Measurements from ENCODE around the gene SMAD4. TPM values are rescaled to one million over a fixed set of nuclear protein-coding genes. Genes with fewer than 3 reads are reported as not detected.

The SMAD4 gene
- total RNA-seq, 1 donor from 2014 or later = 112 TPM

GRCh38 chr18:51037230-51037629 lies 7.2 kb downstream of the SMAD4 start:
- no peak for ATAC-seq
- Histone ChIP-seq H3K27ac (no peak overlapping the region), H3K9me3 (no peaks in the 10 kb centered on the region), H3K27me3 (no peaks in the 10 kb centered on the region), H3K4me3 (no peak overlapping the region), H3K36me3 (peaks cover 4% of the 10 kb centered on the region), H3K4me1 (peaks cover 78% of the 10 kb centered on the region)
- no peak for TF ChIP-seq CTCF (IDR thresholded peaks at IDR 0.05)
- DNase-seq = no peak
- intact Hi-C loops (cut with DNase I) = no loop called here

GRCh38 chr18:51038110-51038509 lies 8.1 kb downstream of the SMAD4 start:
- Histone ChIP-seq H3K27me3 (no peaks in the 10 kb centered on the region), H3K36me3 (peaks cover 4% of the 10 kb centered on the region), H3K4me1 (peaks cover 77% of the 10 kb centered on the region), H3K4me3 (no peak overlapping the region), H3K27ac (no peak overlapping the region), H3K9me3 (no peaks in the 10 kb centered on the region)
- DNase-seq (no peak), ATAC-seq (peak; percentile 64)
- no peak for TF ChIP-seq CTCF (IDR thresholded peaks at IDR 0.05)
- intact Hi-C loops (cut with DNase I) = no loop called here

DNA sequence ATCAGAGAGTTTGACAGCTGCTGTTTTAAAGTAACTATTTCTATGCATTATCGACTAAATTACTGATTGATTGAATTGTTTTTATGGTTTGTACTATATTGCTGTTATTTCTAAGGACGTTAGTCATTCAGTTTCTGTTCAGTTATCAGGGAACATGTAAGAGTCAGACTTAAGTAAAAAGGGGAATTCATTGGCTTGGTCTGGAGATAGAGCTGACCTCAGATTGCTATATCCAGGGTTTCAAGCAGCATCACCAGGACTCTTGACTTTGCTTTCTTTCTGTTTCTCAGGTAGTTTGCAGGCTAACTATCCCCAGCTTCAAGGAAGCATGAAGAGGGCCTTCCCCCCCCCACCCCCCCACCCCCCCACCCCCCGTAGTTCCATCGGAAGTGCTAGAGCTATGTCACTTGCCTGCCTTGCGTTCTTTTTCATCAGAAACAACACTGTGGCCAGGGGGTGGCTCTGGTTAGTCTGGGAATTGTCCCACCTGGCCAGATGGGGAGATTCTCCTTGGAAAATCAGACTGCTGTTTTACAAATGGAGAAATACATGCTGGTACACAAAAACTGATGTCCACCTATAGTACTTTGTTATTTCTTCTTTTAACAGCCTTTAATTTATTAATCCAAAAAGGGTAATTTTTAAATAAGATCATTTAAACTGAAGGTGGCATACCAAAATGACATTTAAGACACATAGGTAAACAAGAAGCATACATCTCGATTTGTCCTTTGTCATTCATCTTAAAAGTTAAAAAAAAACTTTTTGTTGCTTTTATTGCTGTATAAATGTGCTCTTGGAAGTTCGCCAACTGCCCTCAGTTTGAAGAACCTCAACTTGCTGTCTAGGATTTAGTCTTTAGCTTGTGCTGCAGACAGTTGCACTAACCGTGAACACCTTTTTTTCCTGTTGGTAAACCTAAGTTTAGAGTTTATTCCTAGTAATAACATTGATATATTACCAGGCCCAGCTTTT lies 9.4 kb downstream of the SMAD4 start:
- DNase-seq = no peak
- no peaks in the 10 kb centered on the region for H3K27me3 ChIP-seq
- no peak for TF ChIP-seq CTCF (IDR thresholded peaks at IDR 0.05)
- peak; percentile 26 for ATAC-seq
- intact Hi-C loops (cut with DNase I) = no loop called here
- peaks cover 1% of the 10 kb centered on the region for H3K36me3 ChIP-seq
- H3K4me3 ChIP-seq = no peak overlapping the region
- no peaks in the 10 kb centered on the region for H3K9me3 ChIP-seq
- no peak overlapping the region for H3K27ac ChIP-seq
- H3K4me1 ChIP-seq = peaks cover 80% of the 10 kb centered on the region

DNA sequence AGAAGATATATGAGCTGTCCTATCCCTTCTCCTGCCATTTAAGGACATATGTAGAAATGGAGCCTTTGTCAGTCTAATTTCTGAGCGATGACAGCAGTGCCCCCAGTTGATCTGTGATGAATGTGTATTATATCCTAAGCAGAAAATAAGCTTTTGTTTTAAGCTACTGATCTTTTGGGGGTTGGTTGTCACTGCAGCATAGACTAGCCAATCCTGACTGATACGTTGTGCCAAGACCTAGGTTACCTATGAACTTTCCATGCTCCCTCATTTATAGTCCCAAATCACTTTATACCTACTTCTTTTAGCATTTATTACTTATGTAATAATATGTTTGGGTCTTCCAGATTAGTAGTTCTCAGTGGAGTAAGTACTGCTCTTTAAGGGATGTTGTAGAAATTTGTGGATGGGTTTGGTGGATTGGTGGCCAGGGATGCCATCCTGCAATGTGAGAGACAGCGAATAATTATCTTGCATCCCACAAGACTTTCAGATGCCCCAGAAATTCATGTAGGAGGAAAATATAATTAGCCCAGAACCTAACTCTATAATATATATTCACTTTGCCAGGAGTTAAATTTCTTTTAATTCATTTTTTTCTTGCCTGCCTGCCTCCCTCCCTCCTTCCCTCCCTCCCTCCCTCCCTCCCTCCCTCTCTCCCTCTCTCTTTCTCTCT lies 11.8 kb downstream of the SMAD4 start:
- Histone ChIP-seq H3K4me1 (peaks cover 79% of the 10 kb centered on the region), H3K36me3 (no peaks in the 10 kb centered on the region), H3K9me3 (no peaks in the 10 kb centered on the region), H3K27me3 (no peaks in the 10 kb centered on the region), H3K4me3 (no peak overlapping the region), H3K27ac (no peak overlapping the region)
- TF ChIP-seq CTCF (IDR thresholded peaks at IDR 0.05) = no peak
- DNase-seq (no peak), ATAC-seq (no peak)
- intact Hi-C loops (cut with DNase I) = no loop called here

- no peak for TF ChIP-seq CTCF (IDR thresholded peaks at IDR 0.05)
- DNase-seq (no peak), ATAC-seq (no peak)
- intact Hi-C loops (cut with DNase I) = no loop called here
- Histone ChIP-seq H3K4me1 (peaks cover 49% of the 10 kb centered on the region), H3K9me3 (no peaks in the 10 kb centered on the region), H3K27me3 (no peaks in the 10 kb centered on the region), H3K36me3 (peaks cover 29% of the 10 kb centered on the region), H3K27ac (no peak overlapping the region), H3K4me3 (peak overlapping the region; percentile 10)
Measured at GRCh38 chr18:51044928-51045585, 15.0 kb downstream of the SMAD4 start.
